GM19452 (cell line): Measurements from ENCODE around the gene NFATC1.

ENCODE experiments used
- ATAC-seq: cut with Tn5 transposase; IDR thresholded peaks from one replicate; pipeline ENCODE4 v1.9.1; 2021; ENCODE audit not compliant: unreplicated experiment

The NFATC1 gene

GRCh38 chr18:79568543-79569205 is 172.9 kb downstream of the NFATC1 start:
- ATAC-seq = no peak

GRCh38 chr18:79569720-79570119 is 174.0 kb downstream of the NFATC1 start:
- no peak for ATAC-seq

- no peak for ATAC-seq
These were observed 174.8 kb downstream of the NFATC1 start for GRCh38 chr18:79570266-79571201.

GRCh38 chr18:79571211-79572092 is 175.7 kb downstream of the NFATC1 start:
- no peak for ATAC-seq

- no peak for ATAC-seq
These were observed 176.5 kb downstream of the NFATC1 start for GRCh38 chr18:79572093-79572780.

GRCh38 chr18:79572848-79573451 is 177.2 kb downstream of the NFATC1 start:
- no peak for ATAC-seq

GRCh38 chr18:79573921-79574491 is 178.3 kb downstream of the NFATC1 start:
- no peak for ATAC-seq

- ATAC-seq = no peak
These were observed 179.3 kb downstream of the NFATC1 start for GRCh38 chr18:79574938-79575525.

- ATAC-seq = no peak
These were observed 180.4 kb downstream of the NFATC1 start for GRCh38 chr18:79575891-79576685.

GRCh38 chr18:79576686-79577351 is 181.1 kb downstream of the NFATC1 start:
- ATAC-seq = no peak

GRCh38 chr18:79577451-79578395 is 182.0 kb downstream of the NFATC1 start:
- ATAC-seq = no peak

GRCh38 chr18:79578396-79579260 is 182.9 kb downstream of the NFATC1 start:
- ATAC-seq = no peak
